A549 (cell line): ENCODE results near the gene POLDIP3.

Experiments used
- EHMT2 ChIP-seq: fragments of 200-600 bp; sonication (generic); IDR thresholded peaks from 2 replicates; pipeline ENCODE4 v1.6.1; 2016; ENCODE audit warnings: antibody characterized with exemption, low read depth, mild to moderate bottlenecking, moderate library complexity
- TP53 ChIP-seq: fragments of 250-450 bp; sonication (Bioruptor Pico); IDR thresholded peaks from 2 replicates; pipeline ENCODE4 v1.5.0; 2021; ENCODE audit warnings: mild to moderate bottlenecking, moderate library complexity
- USF2 ChIP-seq: fragments of 450-650 bp; IDR thresholded peaks from 2 replicates; pipeline ENCODE4 v1.6.1; 2014; ENCODE audit warnings: antibody characterized with exemption

DNA sequence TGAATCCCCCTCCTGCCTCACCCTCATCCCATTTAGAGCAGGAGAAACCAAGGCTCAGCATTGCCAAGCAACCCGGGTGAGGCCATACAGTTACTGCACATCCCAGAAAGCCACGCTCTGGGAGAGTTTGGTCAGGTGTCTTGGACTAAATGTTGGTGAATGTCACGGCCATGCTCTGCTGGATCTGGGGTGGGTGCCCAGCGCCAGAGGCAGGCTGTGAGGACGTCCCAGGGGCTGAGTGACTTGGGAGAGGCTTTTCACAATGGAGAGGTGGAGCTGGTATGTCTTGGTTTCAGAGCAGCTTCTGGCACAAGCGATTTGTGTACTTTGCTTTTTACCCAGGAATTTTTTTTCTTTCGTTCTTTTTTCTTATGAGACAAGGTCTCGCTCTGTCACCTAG lies 54.3 kb downstream of the POLDIP3 start:
- no peak for TF ChIP-seq EHMT2
- TF ChIP-seq USF2 = no peak
- no peak for TF ChIP-seq TP53 (CRISPR knock-in tag)
